NCI-H2081 treated with DMSO at 0.1 percent for 48 hours (cell line): ENCODE results near the gene ZDHHC14.

Experiments
- DNase-seq: peaks from one replicate; lab custom pipeline; 2025; lab: John Stamatoyannopoulos, UW

Gene ZDHHC14

DNA sequence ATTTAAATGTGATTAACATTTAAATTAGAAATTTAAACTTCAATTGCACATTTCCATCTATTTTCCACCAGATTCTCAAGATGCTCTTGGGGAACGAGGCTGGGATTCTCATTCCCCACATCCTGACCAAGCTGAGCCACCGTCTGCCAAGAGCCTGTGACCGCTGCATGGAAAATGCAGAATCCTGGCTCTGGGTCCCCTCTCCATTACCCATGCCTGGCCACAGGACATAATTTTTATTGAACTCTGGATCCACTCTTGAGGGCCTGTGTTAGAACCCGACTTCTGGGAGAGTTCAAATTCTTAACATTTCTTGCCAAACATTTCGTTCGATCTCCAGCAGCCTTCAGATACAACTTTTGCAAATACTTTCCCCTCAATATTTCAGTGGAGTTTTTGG lies 240.4 kb downstream of the ZDHHC14 start:
- DNase-seq: no peak

DNA sequence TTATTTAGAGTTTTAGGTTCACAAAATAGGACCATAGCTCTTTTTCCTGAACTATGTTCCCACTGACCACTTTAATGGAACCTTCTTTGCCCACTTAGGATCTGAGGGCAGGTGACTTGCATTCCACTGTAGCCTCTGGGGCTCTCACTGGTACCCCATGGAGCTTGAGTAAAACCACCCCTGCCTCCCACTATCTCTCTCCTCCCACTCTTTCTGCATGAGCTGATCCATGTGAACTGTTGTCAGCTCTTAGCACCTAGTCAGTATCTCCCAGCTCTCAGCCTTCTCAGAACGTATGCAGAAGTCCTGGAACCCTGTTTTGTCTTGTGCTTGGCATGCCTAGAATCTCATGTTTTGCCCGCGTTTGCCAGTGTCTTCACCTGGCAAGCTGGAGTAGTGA lies 241.4 kb downstream of the ZDHHC14 start:
- no peak for DNase-seq

DNA sequence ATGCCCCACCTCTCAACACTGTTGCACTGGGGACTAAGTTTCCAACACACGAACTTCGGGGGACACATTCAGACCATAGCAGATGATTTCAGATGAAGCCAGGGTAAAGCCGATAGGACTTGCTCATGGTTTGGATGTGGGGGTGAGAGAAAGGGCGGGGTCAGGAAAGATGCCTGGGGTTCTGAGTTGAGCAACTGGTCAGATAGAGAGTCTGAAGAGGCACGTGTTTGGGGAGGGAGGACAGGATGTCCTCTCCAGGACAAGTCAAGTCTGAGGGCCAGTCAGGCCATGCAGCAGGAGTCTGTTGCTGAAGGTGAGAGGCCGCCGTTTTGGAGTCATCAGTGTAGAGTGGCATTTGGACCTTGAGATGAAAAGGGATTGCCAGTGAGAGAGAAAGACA lies 244.1 kb downstream of the ZDHHC14 start:
- DNase-seq: no peak

DNA sequence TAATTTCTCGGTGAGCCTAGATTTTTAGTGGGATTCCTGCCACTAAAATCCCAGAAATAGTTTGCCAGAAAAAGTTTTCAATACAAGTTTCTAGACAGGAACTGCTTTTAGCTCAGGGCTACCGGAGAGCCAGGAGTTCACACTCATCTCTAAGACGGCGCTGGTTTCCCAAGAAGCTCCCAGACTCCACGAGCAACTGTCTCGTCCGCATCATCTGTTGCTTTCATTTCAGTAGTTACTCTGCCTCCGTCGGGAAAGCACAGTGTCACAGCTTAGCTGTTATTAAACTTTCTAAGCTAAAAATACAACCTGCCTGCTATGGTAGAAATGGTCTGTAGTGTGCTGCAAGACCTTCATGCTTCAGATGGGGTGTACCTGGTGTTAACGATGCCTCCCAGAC lies 244.8 kb downstream of the ZDHHC14 start:
- no peak for DNase-seq

DNA sequence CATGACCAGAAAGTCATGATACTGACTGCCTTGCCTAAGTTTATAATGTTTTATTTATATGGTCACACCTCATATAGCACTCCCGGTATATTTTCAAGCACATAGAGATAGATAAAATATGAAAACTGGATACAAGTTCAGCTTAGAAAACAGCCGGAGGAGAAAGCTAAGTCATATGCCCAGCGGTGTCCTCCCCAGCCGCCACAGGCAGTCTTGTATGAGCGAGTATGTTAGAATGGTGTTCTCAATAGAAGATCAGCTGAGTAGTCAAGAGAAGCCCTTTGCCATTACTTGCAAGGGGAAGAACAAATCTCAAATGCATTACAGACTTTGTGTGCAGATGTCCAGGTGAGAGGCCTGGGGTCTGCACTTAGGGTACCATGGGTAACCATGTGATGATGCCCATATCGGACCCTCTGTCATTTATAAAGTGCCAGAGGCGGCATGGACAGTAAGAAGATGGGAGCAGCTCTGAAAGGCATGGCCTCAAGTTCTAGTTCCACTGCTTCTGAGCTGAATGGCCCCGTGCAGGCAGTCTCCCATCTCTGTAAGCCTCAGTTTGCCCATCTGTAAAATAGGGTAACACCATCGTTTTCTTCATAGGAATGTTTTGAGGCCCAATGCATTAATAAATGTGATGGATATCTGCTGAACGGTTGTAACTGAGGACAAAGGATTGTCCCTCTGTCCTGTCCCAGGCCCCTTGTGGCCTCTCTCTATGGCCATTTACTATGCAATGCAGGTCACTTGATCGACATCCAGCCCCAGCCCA lies 246.4 kb downstream of the ZDHHC14 start:
- no peak for DNase-seq

DNA sequence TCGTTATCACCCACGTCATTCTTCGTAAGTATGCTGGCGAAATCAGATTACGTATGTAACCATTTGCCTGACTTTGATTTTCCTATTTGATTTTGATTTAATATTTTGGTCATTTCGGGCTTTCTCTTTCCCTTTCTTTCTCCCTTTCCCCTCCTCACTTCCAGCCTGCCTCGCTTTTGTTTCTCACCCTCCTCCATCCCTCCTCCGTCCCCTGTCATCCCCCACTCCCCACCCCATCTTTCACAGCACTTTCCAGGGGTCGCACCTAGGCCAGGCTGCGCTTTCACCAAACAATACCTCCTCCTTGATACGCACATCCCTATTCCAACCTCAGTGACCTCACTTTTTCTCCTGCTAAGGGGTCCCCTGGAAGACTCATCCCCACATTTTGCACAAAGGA lies 247.5 kb downstream of the ZDHHC14 start:
- no peak for DNase-seq

DNA sequence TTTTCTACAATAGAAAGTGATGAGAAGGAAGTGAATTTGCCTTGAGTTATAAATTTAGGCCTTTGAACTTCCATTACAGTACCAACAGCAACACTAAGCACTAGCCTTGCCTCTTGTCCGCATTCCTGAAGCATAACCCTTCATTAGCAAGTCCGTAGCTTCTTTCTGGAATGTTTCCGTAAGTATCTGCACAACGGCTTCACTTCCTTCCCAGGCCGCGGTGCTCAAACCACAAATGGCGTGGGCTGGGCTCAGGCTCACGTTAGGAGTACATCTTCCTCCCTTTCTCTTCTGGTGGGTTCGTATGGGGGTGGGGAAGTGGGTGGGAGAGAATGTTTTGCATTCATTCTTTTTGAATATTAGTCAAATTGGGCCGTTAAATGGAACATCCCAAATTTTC lies 248.2 kb downstream of the ZDHHC14 start:
- no peak for DNase-seq

DNA sequence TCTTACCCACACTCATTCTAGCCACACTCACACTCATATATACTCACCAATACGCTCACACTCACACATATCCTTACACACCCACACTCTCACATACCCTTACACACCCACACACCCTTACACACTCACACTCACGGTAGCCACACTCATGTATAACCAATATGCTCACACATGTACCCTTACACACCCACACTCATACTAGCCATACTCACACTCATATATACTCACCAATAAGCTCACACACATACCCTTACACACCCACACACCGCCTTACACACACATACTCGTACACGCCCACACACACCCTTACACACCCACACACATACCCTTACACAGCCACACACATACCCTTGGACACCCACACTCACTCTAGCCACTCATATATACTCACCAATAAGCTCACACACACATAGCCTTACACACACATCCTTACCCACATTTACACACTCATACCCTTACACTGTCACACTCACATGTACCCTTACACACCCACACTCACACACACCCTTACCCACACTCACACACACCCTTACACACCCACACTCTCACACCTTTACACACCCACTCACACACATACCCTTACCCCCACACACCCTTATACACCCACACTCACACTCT lies 249.6 kb downstream of the ZDHHC14 start:
- no peak for DNase-seq

DNA sequence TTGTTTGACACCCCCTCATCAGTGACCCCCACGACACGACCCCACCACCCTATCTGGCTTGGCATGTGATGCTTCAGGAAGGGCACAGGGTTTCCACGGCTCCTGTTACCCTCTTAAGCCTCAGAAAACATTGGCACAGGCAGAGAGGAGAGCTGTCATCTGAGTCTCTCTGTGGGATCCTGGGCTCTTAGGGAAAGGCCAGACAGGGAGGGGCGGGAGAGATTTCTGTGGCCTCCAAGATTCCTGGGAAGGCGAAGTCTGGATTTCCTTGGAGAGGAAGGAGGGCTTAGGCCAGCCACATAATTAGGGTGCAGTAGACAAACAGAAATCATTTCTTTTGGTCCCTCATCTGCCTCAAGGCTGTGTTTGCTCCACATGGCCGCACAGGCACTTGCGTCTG lies 250.4 kb downstream of the ZDHHC14 start:
- no peak for DNase-seq

DNA sequence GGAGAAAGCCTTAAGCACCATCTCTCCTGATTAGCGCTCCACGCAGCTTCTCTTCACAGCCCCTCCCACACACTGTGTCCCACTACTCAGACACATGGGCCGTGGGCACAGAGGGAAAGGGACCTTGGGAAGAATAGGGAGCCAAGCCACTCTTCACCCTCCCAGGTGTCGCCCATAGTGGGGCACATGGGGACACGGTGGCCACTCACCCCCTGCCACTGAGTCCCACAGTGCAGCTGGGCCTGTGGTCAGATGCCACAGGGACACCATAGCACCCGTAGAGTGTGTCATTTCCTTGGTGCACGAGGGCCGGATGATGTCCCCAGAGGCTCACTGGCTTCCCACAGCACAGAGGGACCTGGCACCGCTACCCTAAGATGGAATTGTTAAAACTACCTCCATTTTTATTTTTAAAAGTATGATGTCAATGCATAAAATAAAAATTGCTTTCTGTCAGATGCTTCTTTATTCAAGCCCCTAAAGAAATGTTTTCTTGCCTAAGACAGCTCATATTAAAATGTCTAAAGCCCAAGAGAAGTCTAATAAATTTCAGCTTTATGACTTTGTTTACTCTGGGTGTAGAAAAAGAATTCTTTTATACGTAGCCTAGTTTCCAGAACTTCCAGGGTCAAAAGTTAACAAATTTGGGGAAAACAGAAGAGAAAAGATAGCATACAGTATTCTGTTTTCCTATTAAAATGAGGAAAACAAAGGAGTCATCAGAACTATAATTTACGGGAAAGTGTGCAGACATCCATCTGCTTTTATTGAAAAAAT lies 251.0 kb downstream of the ZDHHC14 start:
- DNase-seq: no peak

DNA sequence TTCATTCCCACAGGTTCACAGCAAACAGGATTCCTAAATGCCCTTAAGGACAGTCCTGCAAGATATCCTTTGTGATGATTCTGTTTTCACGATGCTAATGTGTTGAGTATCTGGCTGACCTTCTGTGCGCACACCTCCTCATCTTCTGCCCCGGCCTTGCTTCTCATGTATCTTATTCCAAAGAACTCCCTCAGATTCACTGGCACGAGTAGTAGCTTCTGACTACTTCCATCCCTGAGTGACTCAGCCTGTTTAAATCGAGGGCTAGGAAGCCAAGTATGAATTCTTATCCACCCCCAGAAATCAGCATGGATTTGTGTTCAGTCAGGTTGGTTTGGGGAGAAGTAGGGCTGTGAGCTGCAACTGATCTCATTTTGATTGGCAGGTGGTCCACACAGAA lies 251.8 kb downstream of the ZDHHC14 start:
- no peak for DNase-seq

DNA sequence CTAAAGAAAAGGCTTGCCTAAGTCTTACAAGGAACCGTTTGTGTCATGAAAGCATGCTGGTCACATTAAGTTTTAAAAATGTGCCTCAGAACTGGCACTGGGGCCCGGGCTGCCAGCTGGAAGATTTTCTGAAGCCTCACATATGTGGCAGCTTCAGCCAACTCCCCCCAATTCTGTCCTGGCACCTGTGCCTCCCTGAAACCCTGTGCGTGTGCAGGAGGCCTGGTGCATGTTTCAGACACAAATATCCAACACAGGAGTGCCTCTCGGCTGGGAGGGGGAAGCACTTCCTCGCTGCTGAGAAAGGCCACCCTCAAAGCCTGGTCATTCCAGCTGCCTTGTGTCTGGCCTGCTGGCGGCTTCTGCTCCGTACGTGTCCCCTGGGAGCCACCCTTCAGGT lies 253.6 kb downstream of the ZDHHC14 start:
- DNase-seq: no peak

DNA sequence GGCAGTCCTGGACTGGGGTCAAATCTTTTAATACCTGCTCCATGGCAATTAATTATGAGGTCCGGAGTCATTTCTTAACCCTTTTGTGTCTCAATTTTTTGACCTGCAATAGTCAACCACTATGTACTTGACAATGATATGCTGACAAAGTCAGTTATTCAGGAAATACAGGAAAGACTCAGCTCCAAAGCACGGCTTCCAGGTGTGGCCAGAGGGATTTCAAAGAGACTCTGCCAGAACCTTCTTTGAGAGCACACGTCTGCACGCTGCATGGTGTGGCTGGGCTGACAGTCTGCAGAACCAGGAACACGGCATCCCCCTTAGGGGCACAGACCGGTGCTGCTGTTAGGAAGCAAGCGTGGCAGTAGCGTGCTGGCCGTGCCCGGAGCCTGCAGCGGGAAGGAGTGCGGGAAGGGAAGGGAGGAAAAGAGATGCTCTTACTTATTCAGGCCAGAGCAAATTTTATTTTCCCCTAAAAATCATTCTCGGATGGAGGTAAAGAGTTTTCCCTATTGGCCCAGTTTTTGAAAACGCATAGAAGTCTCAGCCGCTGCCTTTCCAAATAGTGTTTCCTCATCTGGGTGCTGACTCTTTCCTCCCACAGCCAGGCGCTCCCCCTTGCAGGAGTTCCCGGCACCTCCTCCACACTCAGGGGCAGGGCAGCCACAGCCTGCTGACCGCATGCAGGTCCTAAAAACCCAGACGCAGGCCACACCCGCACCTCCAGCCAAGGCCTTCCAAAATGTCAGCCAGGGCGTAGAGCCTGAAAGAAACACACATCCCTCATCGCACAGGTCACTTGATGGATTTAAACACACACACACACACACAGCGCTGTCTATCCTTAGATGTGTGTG lies 254.6 kb downstream of the ZDHHC14 start:
- DNase-seq: no peak

DNA sequence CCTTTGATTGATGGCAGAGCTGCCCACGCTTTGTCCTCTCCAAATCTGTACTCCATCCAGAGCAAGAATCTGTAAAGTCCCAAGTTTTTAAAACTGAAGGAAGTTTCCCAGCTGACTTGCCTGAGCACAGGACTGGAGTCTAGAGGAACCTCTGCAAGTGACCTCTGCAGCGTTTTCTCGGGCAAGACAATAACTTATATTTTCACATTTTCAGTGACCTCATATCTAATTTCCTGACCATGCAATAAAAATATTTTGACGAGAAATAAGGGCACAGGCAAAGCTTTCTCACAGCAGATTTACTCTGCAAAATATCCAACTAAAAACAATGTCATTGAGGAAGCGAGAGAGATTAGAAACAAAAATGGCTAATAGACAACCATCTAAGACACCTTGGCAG lies 256.5 kb downstream of the ZDHHC14 start:
- DNase-seq: no peak

DNA sequence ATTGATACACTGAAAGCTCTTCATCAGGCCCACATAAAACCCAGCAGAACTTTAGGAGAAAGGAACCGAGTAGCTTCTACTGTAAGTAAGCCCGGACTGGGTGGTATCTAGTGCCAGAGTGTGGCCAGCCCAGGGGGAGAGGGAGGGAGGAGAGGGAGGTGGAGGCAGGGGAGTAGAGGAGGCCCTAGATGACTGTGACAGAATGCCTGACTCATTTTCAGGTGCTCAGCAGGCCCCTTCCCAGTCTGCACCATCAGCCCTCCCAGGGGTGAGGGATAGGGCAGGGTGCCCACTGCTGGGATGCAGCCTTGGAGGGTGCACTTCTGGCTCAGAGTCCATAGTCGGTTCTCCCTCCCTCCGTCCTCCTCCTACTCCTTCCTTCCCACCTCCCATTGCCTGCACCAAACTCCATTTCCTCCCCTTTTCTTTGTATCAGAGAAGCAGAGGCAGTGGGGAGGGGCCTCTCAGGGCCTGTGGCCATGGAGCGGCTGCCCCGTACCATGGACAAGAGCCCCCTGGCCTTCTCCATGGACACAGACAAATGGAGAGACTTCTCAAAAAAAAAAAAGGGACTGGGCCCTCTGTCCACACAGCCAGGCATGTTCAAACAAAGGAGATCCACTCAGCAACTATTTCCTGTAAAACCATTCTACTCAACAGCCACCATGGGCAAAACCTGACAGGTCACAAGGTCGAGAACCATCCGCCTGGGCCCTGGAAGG lies 257.1 kb downstream of the ZDHHC14 start:
- DNase-seq: no peak

DNA sequence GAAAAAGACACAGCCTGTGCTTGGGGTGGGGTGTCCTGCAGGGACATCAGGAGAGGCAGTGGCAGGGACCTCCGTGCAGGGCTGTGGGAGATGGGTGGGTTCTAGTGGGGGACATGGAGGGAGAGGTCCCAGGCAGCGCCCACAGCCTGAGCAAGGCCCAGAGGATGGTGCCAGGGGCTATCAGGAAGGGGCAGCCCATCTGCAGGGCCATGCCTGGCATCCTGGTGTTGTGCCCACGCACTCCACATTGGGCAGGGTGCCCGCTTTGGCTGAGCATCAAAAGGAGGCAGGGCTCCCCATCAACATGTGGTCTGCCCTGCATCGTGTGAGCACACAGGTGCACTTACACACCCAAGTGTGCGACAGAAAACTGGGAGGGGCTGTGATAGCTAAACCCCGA lies 257.8 kb downstream of the ZDHHC14 start:
- no peak for DNase-seq

DNA sequence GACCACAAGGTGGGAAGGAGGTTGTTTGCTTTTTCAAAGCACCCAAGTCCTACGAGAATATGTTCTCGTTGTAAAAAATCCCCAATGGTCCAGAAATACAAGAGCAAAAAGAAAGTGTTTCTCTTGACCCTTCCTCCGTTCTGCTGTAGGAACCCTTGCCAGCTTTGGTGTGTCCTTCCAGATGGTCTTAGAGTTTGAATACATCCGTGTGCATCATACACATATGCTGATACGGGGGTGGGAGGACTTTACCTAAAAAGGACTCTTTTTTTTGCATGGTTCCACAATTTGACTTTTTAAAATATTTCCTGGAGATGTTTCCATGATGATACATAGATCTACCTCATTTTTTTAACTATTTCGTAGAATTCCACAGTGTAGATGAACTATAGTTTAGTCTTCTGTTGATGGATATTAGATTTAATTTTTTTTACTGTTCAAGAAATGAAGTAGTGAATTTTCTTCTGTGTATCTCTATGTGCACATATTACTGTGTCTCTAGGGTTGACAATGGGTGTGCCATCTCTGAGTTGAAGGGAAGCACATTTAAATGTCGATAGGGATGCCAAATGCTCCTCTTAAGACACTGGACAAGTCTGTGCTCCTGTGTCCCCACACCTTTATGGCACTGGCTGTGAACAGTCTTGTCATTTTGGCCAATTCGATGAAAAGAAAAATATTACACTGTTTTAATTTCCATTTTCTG lies 259.9 kb downstream of the ZDHHC14 start:
- DNase-seq: no peak

DNA sequence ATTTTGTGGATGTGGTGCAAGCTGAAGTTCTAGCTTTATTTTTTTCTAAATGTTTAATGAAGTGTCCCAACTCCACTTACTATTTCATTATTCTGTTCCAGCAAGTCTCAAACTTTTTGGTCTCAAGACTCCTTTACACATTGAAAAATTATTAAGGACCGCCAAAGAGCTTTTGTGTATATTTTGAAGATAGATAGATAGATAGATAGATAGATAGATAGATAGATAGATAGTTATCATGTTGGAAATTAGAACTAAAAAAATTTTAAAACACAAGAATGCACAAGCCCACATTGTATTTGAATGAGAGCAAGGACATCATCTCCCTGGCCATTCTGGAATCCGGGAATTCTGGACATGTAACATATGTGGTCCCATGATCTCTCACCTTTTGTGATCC lies 260.8 kb downstream of the ZDHHC14 start:
- no peak for DNase-seq

DNA sequence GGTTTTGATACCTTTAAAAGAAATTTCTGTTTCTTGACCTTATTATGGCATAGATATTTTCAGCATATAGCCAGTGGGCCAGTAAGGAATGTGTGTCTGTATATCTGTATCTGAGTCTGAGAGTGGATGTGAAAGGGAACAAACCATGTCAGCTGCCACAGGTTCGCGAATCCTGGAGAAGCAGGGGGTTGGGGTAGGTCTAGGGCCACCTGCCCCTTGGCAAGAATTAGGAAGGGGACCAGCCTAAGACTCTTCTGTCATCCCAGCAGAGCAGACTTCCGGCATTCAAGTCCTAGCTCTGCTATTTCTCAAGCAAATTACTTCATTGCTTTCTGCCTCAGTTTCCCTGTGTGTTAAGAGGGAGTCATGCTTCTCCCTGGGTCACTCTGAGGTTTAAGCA lies 261.7 kb downstream of the ZDHHC14 start:
- DNase-seq: no peak

DNA sequence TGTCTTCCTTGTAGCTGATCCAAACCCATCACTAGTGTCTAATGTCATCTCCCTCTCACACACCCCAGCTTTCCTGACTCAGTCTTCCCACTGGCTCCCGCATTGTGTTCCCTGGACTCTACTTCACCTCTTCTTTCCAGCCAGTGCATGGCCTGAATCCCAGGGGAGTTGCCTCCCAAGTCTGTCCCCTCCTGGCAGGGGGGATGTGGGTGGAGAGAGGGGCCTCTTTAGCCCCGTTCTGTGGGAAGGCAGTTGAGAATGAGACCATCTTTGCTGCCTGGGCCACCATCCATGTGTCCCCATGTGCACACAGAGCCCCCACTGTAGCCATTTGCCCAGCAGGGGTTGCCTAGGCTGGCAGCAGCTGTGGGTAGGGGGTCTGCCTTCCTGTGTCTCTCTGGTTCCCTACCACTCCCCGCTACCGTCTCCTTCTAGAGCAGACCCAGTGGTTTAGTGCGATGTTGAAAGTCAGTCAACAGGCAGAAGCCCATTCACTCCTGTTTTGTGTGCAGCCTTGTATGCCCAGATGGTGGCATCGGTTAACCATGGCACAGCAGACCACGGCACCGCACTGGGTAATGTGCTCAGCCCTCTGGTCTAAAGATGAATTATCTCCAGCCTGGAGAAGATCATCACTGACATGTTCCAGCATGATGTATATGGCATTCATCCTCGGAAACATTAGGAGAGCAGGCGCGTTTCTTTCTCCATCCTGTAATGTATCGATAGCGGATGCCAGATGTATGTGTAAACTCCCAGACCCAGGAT lies 263.2 kb downstream of the ZDHHC14 start:
- DNase-seq: no peak
